ENCODE data around the gene MAP3K21.
A peak's percentile ranks its signal among the peaks of the same experiment; 100 is the strongest.

Gene MAP3K21

DNA sequence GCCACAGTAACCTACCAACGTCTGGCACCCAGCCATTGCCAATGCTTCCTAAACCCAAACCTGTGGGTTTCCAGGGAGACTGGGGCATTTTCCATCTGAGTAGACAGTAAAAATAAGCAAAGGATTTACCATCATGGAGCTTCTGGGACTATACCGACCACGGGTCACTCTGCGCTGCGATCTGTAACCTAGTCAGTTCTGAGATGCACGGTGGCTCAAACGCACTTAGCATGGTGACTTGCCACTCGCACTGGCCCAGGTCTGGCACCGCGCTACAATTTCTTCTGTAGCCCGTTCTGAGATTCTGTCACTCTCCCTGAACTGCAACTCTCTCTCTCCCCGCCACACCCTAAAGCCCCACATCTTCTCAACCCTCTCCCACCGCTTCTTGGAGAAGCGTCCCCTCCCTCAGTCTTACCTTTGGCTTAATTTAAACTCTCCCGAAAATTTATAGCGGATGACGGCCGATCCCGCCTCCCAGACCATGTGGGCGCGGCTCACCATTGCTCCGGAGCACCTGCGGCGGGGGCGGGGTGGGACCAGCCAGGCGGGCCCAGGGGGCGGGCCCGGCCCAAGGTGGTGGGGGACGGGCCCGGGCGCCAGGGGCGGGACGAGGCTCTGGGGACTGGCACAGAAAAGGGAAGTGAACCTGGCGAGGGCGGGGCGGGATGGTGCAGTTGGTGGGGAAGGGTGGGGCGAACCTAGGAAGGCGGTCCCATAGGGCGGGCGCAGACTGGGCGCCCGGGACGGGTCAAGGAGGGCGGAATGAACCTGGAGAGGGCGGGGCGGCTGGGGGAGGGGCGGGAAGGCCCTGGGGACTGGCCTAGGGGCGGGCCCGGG is 493 bp upstream of the MAP3K21 start:
- peak; percentile 55 for DNase-seq (ENCODE audit: low read depth)

DNA sequence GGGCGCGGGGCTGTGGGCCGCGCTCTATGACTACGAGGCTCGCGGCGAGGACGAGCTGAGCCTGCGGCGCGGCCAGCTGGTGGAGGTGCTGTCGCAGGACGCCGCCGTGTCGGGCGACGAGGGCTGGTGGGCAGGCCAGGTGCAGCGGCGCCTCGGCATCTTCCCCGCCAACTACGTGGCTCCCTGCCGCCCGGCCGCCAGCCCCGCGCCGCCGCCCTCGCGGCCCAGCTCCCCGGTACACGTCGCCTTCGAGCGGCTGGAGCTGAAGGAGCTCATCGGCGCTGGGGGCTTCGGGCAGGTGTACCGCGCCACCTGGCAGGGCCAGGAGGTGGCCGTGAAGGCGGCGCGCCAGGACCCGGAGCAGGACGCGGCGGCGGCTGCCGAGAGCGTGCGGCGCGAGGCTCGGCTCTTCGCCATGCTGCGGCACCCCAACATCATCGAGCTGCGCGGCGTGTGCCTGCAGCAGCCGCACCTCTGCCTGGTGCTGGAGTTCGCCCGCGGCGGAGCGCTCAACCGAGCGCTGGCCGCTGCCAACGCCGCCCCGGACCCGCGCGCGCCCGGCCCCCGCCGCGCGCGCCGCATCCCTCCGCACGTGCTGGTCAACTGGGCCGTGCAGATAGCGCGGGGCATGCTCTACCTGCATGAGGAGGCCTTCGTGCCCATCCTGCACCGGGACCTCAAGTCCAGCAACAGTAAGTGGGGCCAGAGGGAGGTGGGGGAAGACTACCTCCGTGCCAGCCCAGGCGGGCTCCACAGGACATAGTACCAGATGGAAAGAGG is 808 bp downstream of the MAP3K21 start:
- no peak for DNase-seq (ENCODE audit: low read depth)

DNA sequence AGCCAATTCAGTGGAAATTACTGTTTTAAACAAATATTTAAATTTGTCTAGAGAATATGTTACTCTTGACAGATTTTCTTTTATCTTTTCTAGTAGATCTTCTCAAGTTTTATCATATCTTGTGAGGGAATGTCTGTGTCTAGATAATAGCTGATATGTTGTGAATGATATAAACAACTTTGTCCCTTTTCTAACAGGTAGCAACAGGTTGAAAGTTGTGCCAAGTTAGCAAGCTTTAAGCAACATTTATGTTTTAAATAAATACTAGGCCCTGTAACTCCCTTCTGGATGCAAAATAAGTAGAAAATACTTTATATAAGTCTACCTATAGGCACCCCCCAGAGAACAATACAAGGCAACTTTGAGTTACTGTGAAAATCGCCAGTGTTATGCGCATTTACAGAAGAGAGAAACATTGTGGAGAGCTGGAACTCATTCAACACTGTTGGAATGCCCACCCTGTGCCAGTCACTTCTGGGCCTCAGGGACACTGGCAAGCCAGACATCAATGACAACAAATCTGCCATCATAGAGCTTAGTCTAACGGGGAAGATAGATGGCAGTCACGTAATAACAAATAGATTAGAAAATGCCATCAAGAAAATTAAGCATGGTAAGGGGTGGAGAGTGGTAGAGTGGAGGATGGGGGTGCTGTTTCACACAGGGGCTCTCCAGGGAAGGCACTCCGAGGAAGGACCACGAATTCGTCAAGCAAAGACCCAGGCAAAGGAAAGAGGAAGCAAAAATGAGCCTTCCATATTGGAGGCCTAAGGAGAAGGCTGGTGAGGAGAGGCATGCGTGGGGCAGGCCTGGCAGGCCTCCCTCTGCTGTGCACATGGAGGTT is 4.4 kb downstream of the MAP3K21 start:
- DNase-seq (ENCODE audit: low read depth) = no peak

DNA sequence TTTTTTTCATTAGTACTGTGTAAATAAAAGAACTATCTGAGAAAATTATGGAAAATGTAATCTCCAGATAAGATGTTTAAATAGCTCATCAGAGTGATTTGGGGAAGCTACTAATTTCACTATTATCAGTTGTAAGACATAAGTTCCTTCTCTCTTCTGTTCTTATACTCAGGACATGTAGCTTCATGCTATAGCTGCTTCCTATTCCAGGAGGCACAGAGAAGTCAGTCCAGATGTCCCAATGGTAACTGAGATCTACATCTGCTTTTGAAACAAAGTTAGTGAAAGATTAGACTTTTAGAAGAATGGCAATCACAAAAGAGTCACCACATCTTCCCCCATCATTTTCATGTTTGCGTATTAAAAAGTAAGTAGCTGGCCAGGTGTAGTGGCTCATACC is 5.6 kb downstream of the MAP3K21 start:
- DNase-seq (ENCODE audit: low read depth) = no peak

DNA sequence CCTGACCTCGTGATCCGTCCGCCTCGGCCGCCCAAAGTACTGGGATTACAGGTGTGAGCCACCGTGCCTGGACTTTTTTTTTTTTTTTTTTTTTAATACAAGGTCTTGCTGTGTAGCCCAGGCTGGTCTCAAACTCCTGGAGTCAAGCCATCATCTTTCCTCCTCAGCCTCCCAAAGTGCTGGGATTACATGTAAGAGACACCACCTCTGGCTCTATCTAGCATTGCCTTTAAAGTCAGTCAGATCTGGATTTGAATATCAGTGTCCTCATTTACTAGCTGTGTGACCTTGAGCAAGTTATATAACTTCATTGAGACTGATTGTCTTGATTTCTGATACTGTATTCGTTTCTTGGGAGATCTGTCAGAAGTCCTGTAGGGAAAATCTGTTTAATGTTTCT is 6.6 kb downstream of the MAP3K21 start:
- DNase-seq (ENCODE audit: low read depth) = no peak

DNA sequence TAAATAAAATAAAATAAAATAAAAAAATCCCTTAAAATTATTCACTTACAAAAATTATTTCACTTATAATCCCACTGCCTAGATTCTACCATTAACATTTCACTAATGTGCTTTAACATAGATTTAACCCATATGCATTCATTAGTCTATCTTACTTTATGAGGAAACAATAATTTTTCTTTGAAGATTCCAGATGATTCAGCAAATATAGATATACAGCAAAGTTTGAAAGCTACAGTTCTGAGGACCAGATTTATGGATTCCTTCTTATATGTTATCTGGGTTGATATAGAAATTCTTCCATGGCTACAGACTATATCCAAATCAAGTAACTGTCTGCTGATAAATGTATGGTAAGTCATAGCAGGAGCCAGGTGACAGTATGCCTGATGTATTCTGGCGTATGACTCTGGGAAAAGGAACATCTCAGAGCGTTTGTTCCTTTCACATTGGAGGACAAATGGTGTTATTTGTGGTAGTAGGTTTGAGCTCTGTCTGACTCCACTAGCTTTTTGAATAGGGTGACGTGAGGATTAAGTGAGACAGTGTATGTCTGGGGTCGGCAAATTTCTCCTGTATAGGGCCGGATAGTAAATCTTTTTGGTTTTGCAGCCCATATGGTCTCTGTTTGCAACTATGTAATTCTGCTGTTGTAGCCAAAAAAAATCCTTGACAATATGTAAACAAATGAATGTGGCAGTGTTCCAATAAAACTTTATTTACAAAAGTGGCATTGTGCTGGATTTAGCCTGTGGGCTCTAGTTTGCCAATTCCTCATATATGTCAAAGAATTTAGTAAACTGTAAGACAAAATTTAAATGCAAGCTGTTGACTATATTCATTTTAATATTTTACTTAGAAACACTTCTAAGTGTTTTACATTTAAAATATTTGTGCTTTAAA is 9.3 kb downstream of the MAP3K21 start:
- DNase-seq (ENCODE audit: low read depth) = no peak

DNA sequence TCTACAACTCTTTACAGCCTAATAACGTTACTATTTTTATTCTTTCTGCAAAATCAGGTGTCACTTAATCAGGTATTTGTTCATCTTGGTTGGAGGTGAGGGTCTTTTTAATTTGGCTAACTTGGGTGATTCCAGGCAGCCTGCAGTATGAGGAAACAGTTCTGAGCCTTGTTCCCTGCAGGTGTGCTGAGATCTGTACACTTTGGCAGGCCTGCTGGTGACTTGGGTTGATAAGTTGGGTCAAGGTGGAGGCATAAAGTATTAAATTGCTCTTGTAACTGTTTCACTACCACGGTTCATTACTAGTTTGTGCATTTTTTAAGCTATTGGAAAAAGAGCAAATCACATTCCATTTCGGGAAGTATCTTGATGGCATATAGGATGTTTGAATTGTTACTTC is 10.0 kb downstream of the MAP3K21 start:
- DNase-seq (ENCODE audit: low read depth) = no peak

DNA sequence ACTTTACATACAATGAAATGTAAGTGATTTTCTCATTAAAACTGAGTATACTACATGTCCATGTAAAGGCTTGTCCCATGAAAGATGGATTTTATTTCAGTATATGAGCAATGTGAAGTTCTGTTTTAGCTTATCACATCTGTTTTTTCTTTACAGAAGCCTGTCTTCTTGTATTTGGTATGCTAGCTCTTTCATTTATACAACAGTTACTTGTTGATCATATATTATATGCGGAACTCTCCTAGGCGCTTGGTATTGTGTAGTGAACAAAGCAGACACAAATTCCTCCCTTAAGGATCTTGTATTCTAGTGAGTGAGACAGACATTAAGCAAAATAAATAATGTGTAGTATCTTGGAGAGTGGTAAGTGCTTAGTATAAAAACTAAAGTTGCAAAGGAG is 10.6 kb downstream of the MAP3K21 start:
- DNase-seq (ENCODE audit: low read depth) = no peak

DNA sequence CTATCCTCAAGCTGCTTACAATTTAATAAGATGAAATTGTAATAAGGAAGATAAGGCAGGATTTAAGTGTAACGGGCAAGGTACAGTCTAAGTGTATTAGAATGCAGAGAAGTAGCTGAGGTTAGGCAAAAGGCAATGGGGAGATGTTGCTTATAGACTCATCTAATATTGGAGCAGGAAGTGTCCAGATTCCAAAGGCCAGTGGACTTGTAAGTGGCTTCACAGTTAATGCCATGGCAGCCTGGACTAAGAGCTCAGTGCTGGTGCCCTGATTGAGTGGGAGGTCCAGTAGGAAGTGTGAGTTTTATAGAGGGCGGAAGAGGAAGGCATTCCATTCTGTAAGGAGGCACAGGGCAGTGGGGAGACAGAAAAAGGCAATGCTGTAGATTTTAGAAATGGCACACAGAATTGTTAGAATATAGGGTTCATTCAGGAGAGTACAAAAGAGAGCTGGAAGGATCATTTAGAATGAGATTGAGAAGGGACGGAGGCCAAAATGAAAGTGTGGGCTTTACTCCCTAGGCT is 12.6 kb downstream of the MAP3K21 start:
- no peak for DNase-seq (ENCODE audit: low read depth)

DNA sequence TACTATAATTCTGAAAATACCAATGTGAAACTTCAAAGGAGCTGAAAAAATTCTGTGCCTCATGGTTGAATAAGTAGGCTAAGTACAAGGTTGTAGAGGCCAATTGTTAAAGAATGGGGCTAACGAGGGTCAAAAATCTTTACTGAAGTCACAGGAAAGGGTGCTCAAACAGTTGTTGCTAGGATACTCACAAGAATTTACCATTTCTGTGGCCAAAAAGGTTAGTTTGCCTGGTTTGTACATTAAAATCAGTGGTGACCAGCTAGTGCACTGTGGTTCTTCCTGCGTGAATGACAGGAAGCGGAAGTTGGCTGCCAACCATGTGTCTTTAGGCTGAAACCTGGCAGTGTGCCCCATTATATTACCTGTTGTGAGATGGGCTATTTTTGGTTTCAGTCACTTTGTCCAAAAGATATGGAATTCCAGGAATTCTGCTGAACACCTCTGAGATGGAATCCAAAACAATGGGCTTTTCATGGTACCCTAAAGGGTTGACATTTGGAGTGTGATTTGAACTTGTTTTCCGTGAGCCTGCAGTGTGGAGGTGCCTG is 13.5 kb downstream of the MAP3K21 start:
- no peak for DNase-seq (ENCODE audit: low read depth)

DNA sequence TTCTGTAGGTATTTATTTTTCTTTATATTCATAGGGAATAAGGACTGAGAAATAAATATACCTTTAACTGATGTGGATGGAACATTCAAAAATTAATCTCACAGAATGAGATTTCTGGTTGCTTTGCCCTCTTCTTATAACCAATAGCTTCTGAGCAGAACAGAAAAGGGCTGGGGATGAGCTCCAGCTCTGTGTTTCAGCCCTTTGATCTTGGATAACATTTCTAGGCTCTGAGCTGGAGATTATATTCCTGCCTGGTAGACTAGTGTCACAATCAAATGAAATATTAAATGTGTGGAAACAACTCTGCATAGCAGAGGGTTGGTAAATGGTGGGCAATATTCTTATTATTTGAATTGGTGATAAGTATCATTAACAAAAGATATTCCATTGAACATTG is 14.6 kb downstream of the MAP3K21 start:
- no peak for DNase-seq (ENCODE audit: low read depth)

DNA sequence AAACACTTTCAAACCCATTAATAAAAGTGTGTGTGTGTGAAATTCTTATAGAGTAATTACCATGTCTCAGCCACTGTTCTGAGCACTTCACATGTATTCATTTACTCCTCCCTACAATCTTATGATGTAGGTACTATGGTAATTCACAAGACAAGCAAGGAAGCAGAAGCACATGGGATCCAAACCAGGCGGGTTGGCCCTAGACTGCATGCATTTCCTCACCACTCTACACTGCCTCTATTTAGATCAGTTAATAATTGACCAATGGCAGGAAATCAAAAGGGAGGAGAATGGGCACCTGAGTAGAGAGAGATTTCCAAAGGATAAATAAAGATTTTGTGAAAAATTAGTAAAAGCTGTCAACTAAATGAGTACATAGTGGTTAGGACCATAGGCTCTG is 15.7 kb downstream of the MAP3K21 start:
- no peak for DNase-seq (ENCODE audit: low read depth)

DNA sequence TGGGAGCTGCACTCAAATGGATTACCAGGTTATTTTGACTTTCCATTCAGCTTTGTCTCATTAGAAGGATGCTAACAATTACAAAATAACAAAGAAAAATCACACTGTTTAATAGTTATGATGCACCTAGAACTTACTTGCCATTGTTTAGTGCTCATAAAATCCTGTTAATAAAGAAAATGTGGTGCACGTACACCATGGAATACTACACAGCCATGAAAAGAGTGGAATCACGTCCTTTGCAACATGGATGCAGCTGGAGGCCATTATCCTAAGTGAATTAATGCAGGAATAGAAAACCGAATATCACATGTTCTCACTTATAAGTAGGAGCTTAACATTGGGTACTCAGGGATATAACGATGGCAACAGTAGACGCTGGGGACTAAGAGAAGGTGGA is 19.8 kb downstream of the MAP3K21 start:
- DNase-seq (ENCODE audit: low read depth) = no peak

DNA sequence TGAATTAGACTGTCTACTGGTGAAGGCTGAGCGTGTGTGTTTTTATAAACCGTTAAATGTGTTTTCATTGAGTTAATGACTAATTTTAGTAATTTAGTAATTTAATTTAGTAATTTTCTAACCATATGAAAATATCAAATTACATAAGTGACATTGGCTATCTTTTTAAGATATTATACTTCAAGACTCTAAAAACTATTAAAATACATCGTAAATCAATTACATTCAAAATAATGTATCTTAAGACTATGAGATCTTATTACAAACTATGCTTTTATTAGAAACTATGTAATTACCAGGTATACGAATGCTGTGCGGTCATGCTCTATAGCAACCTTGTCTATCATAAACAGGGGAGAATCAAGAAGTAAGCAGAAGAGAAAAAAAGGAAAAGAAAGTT is 21.6 kb downstream of the MAP3K21 start:
- no peak for DNase-seq (ENCODE audit: low read depth)

DNA sequence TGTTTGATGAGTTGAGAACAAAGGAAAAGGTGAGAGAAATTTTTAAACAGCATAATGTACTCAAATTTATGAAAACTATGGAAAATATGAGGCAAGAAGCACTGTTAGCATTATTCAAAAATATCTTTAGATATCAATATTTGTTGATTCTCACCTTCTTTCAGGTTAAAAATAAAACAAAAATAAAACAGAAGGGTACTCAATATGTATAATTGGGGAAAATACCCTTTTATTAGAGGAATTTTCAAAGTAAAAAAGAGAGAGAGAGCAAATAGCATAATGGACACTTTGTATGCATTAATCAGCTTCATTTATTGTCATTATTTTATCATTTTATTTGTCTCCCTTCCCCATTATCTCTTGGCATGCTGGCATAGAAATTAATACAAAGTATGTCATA is 27.5 kb downstream of the MAP3K21 start:
- DNase-seq (ENCODE audit: low read depth) = no peak

DNA sequence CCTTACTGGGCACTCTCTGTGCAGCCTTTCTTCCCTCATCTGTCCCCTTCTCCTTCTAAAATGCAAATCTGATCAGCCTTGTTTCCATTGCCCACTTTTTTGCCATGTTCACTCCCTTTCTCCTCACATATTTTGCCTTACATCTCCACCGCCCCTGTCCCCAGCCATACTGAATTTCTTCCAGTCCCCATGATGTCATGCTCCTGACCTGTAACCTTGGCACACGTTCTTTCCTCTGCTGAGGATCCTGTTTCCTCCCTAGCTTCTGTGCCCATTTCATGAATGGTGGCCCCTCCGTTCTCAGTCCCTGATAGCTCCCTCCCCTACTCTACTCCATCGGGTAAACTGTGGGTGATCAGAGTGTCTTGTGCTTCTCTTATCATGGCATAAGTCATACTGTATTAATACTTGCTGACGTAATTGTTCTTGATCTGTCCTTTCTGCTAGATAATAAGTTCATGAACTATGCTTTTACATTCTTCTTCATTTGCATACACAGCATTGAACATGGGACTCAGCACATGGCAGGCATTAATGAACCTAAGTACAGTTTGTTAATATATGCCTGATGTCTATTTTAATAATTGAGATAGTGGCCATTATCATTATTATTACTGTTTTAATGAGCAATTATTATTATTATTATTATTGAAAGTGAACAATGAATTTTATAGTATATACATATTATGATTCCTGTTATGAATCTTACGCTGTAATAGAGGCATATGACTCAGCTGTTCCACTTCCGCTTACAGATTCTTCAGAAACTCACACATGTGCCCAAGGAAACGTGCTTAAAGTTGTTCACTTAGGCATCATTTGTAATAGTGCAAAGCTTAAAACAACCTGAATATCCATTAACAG is 28.5 kb downstream of the MAP3K21 start:
- DNase-seq (ENCODE audit: low read depth) = no peak

DNA sequence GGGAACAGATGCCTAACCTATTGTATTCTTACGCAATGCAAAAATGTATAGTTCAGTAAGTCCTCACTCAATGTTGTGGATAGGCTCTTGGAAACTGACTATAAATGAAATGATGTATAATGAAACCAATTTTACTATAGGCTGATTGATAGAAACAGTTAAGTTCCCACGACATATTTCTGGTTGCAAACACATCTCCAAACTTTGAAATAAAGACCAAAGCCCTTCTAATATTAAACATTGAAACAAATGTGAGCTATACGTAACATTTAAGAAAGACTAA is 29.1 kb downstream of the MAP3K21 start:
- DNase-seq (ENCODE audit: low read depth) = no peak

DNA sequence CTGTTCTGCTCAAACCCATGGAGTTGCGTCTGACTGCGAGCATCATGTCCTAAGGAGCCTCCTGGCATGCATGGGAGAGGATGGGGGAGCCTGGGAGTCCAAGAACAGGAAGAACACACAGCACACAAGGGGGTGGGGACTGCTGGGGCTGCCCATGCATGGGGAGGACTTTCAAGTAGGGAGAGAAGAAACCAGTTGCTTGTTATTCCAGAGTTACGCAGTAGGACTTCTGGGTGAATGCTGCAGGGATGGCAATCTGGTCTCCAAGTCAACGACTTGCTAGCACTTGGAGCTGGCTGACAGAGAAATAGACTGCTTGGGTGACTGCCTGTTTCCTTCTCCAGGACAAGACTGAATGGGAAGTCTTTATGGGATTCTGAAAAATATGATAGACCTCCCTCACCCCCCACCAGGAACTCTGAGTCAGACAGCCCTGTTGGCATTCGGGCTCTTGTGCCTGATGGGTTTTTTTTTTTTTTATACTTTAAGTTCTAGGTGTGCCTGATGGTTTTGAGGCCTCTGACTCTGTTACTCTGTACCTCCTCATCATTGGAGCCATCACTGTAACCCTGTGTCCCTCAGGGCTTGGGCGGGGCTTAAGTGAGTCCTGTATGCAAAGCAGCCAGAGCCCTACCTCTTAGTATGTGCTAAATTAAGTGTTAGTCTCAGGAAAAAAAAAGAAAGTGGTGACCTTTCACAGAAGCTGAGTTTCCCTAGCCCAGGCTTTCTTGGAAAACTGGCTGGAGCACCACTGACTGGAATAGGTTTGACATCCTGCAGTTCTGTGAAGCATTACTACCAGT is 30.3 kb downstream of the MAP3K21 start:
- DNase-seq (ENCODE audit: low read depth) = no peak

DNA sequence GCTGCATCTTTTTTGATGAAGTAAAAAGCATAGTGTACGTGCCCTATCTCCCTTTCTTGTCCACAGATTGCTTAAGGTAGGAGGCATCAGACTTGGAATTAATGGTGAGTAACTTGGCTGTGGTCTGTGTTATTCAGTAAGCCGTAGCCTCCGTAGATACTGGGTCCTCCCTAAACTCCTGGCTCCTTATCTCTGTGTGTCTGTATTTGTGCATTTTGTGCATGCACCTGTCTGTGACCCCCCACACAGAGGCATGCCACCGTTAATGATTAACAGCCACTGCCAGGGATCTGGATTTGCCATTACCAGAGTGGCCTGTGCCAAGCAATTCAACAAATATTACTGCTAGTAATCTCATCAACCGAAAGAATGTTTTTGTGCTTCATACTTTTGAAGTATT is 31.9 kb downstream of the MAP3K21 start:
- no peak for DNase-seq (ENCODE audit: low read depth)

All from stimulated activated CD8-positive, alpha-beta memory T cell treated with anti-CD3 and anti-CD28 coated beads, Interleukin-15, amount 100 ng/mL, for 24 hours (primary cell).